Activated naive CD4-positive, alpha-beta T cell treated with anti-CD3 and anti-CD28 coated beads, Interleukin-2, amount 50 U/mL, for 24 hours (primary cell): ENCODE measurements around the gene SYK.

Experiments used
- H3K27ac Mint-ChIP-seq: one replicate; pipeline ENCODE4 v1.8.0; 2021; ENCODE audit warnings: mild to moderate bottlenecking, mixed read lengths
- H3K27me3 Mint-ChIP-seq: one replicate; pipeline ENCODE4 v1.8.0; 2021; ENCODE audit warnings: mixed read lengths
- H3K36me3 Mint-ChIP-seq: one replicate; pipeline ENCODE4 v1.8.0; 2021; ENCODE audit warnings: mixed read lengths
- H3K4me1 Mint-ChIP-seq: one replicate; pipeline ENCODE4 v1.8.0; 2021; ENCODE audit warnings: mixed read lengths
- H3K4me3 Mint-ChIP-seq: one replicate; pipeline ENCODE4 v1.8.0; 2021; ENCODE audit warnings: mild to moderate bottlenecking, mixed read lengths
- H3K9me3 Mint-ChIP-seq: one replicate; pipeline ENCODE4 v1.8.0; 2021; ENCODE audit warnings: mixed read lengths

The SYK gene

GRCh38 chr9:90933468-90933867 lies 131.8 kb downstream of the SYK start:
- Mint-ChIP-seq H3K36me3 (no peaks in the 10 kb centered on the region), H3K27me3 (no peaks in the 10 kb centered on the region), H3K4me1 (no peaks in the 10 kb centered on the region)

DNA sequence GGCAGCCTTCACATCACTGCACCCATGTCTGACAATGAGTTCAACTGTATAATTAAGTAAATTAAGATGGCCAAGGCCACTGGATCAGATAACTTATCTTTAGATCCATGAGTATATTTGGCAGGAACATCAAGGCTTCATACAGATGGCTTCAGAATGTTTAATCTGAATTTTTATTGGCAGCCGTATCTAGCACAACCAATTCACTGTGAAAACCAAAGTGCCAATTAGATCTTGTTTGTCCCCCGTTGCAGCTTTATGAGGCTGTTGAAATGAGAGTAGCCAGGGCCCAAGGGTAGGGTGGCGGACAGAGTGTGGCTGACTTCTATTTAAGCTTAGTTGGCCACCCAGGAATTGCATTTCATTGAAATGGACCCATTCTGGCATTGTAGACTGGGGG lies 137.7 kb downstream of the SYK start:
- H3K27ac Mint-ChIP-seq, result no peak overlapping the region
- no peaks in the 10 kb centered on the region for H3K9me3 Mint-ChIP-seq
- H3K4me1 Mint-ChIP-seq, result no peaks in the 10 kb centered on the region
- H3K4me3 Mint-ChIP-seq, result no peak overlapping the region
- H3K27me3 Mint-ChIP-seq, result no peaks in the 10 kb centered on the region
- H3K36me3 Mint-ChIP-seq, result no peaks in the 10 kb centered on the region

More at GRCh38 chr9:90933468-90933867, 131.8 kb downstream of the SYK start:
- Mint-ChIP-seq H3K27ac (no peak overlapping the region), H3K9me3 (no peaks in the 10 kb centered on the region), H3K4me3 (no peak overlapping the region)

GRCh38 chr9:90940280-90940679 lies 138.7 kb downstream of the SYK start:
- Mint-ChIP-seq H3K27ac (no peak overlapping the region), H3K4me3 (no peak overlapping the region), H3K9me3 (no peaks in the 10 kb centered on the region), H3K36me3 (no peaks in the 10 kb centered on the region), H3K4me1 (no peaks in the 10 kb centered on the region), H3K27me3 (no peaks in the 10 kb centered on the region)

DNA sequence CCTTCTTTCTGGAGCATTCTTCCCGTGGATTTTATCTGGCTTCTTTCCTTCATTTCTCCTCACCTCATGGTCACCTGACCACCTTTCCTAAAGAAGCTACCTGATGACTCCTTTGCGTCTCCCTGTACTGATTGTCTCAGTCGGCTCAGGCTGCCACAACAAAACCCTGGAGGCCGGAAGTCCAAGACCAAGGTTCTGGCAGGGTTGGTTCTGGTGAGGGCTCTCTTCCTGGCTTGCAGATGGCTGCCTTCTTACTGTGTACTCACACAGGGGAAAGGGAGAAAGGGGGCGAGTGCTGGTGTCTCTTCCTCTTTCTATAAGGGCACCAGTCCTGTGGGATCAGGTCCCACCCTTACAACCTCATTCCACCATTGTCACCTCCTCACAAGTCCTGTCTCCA lies 140.0 kb downstream of the SYK start:
- Mint-ChIP-seq H3K27ac (no peak overlapping the region), H3K27me3 (no peaks in the 10 kb centered on the region), H3K36me3 (no peaks in the 10 kb centered on the region), H3K4me1 (no peaks in the 10 kb centered on the region), H3K9me3 (no peaks in the 10 kb centered on the region), H3K4me3 (no peak overlapping the region)

GRCh38 chr9:90942555-90942954 lies 140.9 kb downstream of the SYK start:
- Mint-ChIP-seq H3K27ac (no peak overlapping the region), H3K4me3 (no peak overlapping the region), H3K9me3 (no peaks in the 10 kb centered on the region), H3K36me3 (no peaks in the 10 kb centered on the region), H3K27me3 (no peaks in the 10 kb centered on the region), H3K4me1 (no peaks in the 10 kb centered on the region)

GRCh38 chr9:90943341-90943740 lies 141.7 kb downstream of the SYK start:
- H3K9me3 Mint-ChIP-seq, result no peaks in the 10 kb centered on the region
- no peaks in the 10 kb centered on the region for H3K27me3 Mint-ChIP-seq
- H3K4me3 Mint-ChIP-seq, result no peak overlapping the region
- no peaks in the 10 kb centered on the region for H3K36me3 Mint-ChIP-seq
- H3K27ac Mint-ChIP-seq, result no peak overlapping the region
- H3K4me1 Mint-ChIP-seq, result no peaks in the 10 kb centered on the region

- no peaks in the 10 kb centered on the region for H3K9me3 Mint-ChIP-seq
- H3K4me1 Mint-ChIP-seq, result no peaks in the 10 kb centered on the region
- H3K27me3 Mint-ChIP-seq, result no peaks in the 10 kb centered on the region
These were observed 143.7 kb downstream of the SYK start for GRCh38 chr9:90945336-90945735.

DNA sequence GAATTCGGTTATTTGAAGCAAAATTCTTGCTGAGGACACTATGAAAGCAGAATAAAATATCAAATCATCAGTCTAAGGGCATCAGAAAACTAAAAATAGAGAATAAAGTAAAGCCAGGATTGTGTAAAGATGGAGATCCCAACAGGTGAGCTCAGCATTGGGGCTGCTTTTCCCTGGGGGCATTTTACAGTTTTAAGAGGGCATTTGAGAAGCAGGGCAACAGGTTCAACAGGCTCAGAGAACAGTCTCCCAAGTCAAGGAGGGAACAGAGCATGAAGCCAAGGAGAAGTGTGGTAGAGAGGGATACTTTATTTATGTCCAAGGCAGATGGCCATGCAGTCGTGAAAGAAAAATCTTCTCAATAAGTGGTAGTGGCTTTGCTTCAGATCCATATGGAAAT lies 145.4 kb downstream of the SYK start:
- Mint-ChIP-seq H3K9me3 (no peaks in the 10 kb centered on the region), H3K4me1 (no peaks in the 10 kb centered on the region), H3K27ac (no peak overlapping the region), H3K36me3 (no peaks in the 10 kb centered on the region), H3K4me3 (no peak overlapping the region), H3K27me3 (no peaks in the 10 kb centered on the region)

More at GRCh38 chr9:90945336-90945735, 143.7 kb downstream of the SYK start:
- no peak overlapping the region for H3K4me3 Mint-ChIP-seq
- no peaks in the 10 kb centered on the region for H3K36me3 Mint-ChIP-seq
- no peak overlapping the region for H3K27ac Mint-ChIP-seq
